ENCODE data around the gene PPEF2.
"Not testable (repeated sequence)": the region's sequence is repeated elsewhere in the genome, so short reads cannot be mapped to it uniquely, and the experiment has no call there.

PPEF2 gene, protein sequence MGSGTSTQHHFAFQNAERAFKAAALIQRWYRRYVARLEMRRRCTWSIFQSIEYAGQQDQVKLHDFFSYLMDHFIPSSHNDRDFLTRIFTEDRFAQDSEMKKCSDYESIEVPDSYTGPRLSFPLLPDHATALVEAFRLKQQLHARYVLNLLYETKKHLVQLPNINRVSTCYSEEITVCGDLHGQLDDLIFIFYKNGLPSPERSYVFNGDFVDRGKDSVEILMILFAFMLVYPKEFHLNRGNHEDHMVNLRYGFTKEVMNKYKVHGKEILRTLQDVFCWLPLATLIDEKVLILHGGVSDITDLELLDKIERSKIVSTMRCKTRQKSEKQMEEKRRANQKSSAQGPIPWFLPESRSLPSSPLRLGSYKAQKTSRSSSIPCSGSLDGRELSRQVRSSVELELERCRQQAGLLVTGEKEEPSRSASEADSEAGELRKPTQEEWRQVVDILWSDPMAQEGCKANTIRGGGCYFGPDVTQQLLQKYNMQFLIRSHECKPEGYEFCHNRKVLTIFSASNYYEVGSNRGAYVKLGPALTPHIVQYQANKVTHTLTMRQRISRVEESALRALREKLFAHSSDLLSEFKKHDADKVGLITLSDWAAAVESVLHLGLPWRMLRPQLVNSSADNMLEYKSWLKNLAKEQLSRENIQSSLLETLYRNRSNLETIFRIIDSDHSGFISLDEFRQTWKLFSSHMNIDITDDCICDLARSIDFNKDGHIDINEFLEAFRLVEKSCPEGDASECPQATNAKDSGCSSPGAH

GRCh38 chr4:75902352-75902751, at the start of gene PPEF2:
Gene PPEF2, minus strand, starts transcription at chr4:75902452. Its CDS starts 6,127 bp downstream, at chr4:75896325.
- DNase-seq (ENCODE audit: low spot score) = no peak

- no peak for DNase-seq (ENCODE audit: low spot score)
Observed at GRCh38 chr4:75950213-75950815, 48.1 kb upstream of the PPEF2 start.

GRCh38 chr4:75948822-75949444, 46.7 kb upstream of the PPEF2 start:
- DNase-seq (ENCODE audit: low spot score) = no peak

DNA sequence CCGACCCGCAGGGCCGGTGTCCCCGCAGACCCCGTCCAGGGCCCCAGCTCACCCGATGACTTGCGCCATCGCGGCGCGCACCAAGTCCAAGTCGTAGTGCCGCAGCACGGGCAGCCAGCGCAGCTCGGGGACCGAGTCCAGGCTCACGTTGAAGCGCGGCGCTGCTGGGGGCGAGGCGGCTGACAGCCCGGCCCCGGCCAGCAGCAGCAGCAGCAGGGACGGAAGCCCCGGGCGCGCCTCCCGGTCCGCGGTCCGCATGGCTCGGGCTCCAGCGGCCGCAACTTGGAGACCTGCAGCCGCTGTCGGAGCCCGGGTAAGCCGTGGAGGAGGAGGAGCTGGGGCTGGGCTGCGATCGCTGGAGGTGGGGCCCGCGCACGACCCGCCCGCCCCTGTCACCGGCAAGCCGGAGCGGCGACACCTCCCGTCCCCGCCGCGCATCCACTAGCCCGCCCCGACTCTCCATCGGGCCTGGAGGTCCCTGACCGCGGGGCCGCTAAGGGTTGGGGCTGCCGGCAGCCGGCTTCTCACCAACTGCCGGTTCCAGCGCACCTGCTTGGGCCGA, 38.5 kb upstream of the PPEF2 start, which contains the start of gene NAAA:
TSS of gene NAAA (minus strand) at position 322 of the 562 bp plus-strand sequence. CDS start at position 258, 64 bp downstream.
- peak; percentile 66 for DNase-seq (ENCODE audit: low spot score)

- peak; percentile 47 for DNase-seq (ENCODE audit: low spot score)
Observed at GRCh38 chr4:75939890-75940691, 37.8 kb upstream of the PPEF2 start.

GRCh38 chr4:75935628-75936027, 33.4 kb upstream of the PPEF2 start:
- DNase-seq (ENCODE audit: low spot score) = no peak

GRCh38 chr4:75930152-75930551, 27.9 kb upstream of the PPEF2 start:
- DNase-seq (ENCODE audit: low spot score) = no peak

DNA sequence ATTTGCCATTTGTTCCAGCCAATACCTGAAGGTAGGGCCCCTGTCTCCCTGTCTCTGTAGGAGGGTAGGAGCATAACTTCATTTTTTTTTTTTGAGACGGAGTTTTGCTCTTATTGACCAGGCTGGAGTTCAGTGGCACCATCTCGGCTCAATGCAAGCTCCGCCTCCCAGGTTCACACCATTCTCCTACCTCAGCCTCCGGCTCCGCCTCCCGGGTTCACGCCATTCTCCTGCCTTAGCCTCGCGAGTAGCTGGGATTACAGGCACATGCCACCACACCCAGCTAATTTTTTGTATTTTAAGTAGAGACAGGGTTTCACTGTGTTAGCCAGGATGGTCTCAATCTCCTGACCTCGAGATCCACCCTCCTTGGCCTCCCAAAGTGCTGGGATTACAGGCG, 22.7 kb upstream of the PPEF2 start:
- DNase-seq (ENCODE audit: low spot score) = not testable (repeated sequence)

DNA sequence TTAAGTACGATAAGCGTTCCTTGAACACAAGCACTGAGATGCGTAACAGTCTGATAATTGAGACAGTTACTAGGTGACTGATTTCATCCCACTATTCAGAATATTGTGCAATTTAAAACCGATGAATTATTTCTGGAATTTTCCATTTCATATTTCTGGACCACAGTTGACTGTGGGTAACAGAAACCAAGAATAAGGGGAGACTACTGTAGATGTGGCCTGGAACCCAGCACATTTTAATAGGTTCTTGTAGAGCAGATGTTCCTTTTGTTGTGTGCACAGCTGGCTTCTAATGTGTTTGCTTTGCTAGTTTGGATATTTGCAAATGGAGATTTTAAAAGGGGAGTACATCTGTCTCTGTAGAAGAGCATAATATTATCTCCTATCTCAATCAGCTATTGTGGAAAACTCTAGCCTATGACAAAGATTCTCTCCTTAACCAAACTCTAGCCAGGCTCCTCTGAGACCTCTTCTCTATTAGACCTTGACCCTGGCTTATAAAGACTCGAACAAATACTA, 22.1 kb upstream of the PPEF2 start:
- no peak for DNase-seq (ENCODE audit: low spot score)

DNA sequence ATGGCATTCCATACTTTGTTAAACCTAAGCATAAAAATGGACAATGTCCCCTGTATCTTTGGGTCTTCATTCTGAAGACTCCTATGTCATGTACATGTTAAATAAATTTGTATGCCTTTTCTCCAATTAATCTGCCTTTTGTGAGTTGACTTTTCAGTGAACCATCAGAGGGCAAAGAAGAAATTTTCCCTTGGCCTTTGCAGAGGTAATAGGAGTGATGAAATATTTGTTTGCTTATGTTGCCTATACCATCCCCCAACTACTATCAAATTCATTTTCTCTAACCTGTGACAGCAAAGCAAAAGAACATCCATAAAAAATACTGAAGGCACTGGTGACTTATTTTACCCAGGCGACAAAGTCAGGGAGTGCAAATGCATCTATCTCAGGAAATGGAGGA, 20.3 kb upstream of the PPEF2 start:
- DNase-seq (ENCODE audit: low spot score) = no peak

- no peak for DNase-seq (ENCODE audit: low spot score)
Observed at GRCh38 chr4:75921910-75922309, 19.7 kb upstream of the PPEF2 start.

DNA sequence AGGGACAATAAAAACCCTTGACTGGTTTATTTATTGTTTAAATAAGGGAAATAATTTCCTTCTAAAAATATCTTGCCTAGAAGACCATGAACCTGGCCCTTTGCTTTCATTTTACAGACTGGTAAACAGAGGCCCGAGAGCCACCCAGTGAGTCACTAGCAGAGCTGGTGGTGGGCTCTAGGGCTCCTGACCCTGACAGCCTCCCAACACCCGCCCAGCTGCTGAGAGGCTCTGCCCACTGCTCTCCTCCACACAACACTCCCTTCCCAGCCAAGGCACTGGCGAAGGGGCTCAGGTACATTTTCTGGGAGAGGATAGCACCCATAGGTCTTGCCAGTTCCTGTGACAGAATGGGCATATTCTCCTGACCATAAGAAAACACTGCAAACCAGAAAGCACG, 18.1 kb upstream of the PPEF2 start:
- no peak for DNase-seq (ENCODE audit: low spot score)

DNA sequence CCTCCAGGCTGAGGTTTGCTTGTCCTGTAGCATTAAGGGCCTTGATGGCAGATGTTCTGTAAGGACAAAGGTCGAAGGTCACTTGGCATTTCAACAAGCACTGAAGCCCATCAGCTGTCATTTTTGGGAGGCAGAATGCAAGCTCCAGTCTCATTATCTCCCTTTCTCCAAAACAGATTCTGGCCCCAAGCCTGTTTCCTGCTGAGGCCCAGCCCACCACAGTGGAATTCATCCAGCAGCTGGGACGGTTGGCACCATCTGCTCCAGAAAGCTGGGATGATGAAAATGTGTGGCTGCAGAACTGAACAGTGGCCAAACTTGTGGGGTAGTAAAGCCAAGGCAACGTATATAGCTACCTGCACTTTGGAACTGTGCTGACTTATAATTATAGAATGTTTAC, 17.7 kb upstream of the PPEF2 start:
- DNase-seq (ENCODE audit: low spot score) = no peak

DNA sequence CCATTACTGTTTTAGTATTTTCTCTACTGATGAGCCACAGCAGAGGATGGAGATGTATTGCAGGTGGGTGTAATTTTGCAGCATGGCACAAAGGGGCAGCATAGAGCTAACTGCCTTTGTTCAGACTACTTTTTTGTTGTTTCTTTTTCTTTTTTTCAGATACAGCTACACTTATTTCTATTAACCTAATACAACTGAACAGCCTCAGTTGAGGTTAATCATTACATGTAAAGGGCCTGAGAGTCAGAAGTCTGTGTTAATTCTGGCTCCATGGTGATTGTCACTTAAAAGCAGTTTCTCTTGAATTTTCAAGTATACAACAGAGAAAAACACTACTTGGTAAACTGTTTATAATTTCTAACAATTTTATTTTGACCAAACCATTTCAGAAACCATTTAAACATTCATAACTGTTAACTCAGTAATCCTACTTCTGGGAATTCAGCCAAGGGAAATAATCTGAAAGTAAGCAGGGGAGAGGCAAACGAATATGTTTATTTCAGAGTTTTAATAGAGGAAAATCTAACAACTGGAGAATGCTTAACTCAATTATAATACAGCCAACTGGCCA, 13.9 kb upstream of the PPEF2 start:
- peak; percentile 40 for DNase-seq (ENCODE audit: low spot score)

GRCh38 chr4:75912968-75913367, 10.7 kb upstream of the PPEF2 start:
- no peak for DNase-seq (ENCODE audit: low spot score)

GRCh38 chr4:75910831-75911230, 8.6 kb upstream of the PPEF2 start:
- DNase-seq (ENCODE audit: low spot score) = not testable (repeated sequence)

GRCh38 chr4:75909405-75909804, 7.2 kb upstream of the PPEF2 start:
- no peak for DNase-seq (ENCODE audit: low spot score)

GRCh38 chr4:75908555-75908954, 6.3 kb upstream of the PPEF2 start:
- no peak for DNase-seq (ENCODE audit: low spot score)

GRCh38 chr4:75907966-75908365, 5.7 kb upstream of the PPEF2 start:
- DNase-seq (ENCODE audit: low spot score) = no peak

DNA sequence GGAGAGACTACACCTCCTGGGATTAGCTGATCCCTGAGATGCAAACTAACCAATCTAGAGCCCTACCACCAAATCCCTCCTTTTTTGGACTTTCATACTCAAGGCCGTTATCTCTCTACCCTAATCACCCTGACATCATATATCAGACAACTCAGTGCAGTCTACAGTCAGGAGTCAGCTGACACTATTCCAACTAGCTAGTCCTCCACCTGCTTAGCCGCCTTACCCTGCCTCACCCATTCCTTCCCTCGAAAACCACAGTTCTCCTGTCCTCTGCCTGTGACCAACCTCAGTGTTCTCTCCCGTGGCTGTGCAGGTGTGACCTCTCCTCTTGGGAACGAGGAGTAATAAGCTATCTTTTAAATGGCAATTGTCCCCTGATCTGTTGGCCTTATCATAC, 1.8 kb upstream of the PPEF2 start:
- no peak for DNase-seq (ENCODE audit: low spot score)

DNA sequence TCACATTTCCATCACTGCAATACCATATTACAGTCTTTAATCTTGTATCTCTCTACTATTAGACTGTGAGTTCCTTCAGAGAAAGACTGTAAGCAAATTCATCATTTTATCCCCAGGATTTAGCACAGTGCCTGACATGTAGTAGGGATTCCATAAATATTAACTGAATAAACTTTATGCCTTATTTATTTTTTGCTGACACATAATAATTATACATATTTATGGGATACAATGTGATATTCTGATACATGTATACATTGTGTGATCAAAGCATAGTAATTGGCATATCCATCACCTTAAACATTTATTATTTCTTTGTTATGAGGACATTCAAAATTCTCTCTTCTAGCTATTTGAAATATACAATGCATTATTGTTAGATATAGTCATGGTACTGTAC, 3.7 kb downstream of the PPEF2 start:
- no peak for DNase-seq (ENCODE audit: low spot score)
